ENCODE measurements around the gene STRIP2.
"Not testable (repeated sequence)": the region's sequence is repeated elsewhere in the genome, so short reads cannot be mapped to it uniquely, and the experiment has no call there.

STRIP2 gene, protein sequence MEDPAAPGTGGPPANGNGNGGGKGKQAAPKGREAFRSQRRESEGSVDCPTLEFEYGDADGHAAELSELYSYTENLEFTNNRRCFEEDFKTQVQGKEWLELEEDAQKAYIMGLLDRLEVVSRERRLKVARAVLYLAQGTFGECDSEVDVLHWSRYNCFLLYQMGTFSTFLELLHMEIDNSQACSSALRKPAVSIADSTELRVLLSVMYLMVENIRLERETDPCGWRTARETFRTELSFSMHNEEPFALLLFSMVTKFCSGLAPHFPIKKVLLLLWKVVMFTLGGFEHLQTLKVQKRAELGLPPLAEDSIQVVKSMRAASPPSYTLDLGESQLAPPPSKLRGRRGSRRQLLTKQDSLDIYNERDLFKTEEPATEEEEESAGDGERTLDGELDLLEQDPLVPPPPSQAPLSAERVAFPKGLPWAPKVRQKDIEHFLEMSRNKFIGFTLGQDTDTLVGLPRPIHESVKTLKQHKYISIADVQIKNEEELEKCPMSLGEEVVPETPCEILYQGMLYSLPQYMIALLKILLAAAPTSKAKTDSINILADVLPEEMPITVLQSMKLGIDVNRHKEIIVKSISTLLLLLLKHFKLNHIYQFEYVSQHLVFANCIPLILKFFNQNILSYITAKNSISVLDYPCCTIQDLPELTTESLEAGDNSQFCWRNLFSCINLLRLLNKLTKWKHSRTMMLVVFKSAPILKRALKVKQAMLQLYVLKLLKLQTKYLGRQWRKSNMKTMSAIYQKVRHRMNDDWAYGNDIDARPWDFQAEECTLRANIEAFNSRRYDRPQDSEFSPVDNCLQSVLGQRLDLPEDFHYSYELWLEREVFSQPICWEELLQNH

DNA sequence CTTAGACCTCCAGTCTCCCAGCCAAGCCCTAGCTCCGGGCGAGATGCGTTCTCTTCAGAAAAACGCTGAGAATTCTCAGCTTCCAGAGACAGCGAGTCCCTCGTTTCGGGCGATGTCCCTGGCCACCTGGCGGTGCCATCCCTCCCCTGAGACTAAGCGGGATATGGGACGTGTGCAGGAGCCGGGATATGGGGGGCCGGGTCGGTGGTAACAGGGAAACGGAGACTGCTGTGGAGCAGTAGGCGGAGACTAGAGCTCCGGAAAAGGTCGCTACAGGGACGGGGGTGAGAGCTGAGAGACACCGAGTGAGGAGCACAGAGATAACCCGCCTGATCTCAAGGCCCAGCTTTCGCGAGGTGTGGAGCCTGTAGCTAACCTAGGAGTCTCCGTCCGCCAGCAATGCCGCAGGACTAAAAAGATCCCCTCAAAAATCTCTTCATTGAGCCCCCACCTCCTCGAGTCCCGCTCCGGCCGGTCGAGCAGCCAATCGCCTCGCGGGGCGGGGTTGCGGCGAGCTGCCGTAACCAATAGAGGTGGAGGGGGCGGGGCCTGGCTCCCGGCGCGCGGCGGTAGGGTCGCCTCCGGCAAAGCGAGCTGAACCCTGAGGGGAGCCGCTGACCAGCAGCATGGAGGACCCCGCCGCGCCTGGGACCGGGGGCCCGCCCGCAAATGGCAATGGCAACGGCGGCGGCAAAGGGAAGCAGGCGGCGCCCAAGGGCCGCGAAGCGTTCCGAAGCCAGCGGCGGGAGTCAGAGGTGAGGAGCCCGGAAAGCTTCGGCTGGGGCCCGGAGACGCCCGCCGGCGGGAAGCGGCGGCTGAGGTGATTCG, at the start of gene STRIP2:
TSS of gene STRIP2 (plus strand) at position 586 of the 828 bp plus-strand sequence. CDS start at position 627, 41 bp downstream.
- DNase-seq, result peak; percentile 89

DNA sequence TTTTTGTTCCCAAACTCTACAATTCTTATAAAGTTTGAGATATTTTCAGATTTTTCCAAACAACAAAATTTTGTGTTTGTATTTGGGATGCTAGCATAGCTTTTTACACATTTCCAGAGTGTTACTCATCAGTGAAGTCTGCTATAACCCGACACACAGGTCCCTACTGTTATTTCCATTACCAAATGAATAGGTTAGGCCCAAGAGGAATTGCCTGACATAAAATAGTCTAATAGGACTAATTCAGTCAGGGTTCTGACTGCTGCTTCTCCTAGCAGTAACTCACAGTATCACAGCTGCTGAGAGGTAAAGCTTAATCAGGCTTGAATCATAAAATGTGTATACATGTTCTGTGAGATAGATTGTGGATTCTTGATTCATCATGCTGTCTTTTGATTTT, 49.1 kb upstream of the STRIP2 start:
- DNase-seq, result no peak

DNA sequence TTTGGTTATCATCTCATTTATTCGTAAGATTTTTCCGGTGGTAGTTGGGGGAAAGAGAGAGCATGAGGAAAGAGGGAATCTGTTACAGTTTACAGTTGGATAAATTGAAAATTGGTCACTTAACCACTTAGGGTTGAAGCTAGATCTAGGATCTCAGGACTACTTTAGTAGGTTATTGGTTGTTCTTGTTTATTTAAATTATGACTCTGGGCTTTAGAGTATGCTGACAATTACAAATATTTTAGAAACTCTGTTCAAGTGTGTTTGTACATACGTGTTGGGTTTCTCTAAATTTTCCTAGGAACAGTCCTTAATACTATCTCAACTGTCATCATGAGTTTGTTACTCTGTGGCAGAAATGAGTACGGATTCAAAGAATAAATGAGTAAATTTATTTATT, 48.6 kb upstream of the STRIP2 start:
- no peak for DNase-seq

DNA sequence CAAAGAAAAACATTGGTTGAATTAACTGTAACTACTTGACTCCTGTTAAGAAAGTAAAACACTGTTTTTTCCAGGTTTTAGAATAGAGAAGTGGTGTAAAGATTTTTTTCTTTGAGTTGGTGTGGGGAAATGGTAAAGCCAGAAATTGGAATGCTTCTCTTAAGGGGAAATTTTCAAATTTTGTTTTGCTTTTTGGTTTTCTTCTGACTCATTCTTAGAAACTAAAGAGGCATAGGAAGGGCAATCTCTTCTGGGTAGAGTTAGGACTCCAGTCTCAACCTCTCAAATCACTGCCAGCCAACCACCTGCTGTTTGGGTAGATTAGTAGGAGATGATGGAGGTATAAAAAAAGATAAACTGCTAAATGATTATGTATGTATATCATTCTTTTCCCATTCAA, 47.7 kb upstream of the STRIP2 start:
- DNase-seq, result no peak

DNA sequence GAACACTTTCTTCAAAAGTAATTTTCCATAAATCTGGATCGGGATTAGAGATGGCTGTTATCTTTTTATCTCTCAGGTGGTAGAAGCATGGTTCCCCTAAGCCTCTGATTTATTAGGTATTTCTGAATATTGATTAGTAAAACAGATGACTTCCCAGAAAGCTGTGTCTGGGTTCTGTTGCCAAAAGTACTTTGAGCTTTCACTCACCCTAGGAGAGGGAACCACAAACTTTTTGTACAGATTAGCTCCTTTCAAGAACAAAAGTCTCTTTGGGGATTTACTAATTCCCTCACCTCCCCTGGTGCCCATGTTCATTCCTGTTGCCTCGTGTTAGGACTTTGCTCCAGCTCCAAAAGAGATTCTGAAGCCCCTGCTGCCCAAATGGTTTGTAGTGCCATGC, 46.7 kb upstream of the STRIP2 start:
- no peak for DNase-seq

DNA sequence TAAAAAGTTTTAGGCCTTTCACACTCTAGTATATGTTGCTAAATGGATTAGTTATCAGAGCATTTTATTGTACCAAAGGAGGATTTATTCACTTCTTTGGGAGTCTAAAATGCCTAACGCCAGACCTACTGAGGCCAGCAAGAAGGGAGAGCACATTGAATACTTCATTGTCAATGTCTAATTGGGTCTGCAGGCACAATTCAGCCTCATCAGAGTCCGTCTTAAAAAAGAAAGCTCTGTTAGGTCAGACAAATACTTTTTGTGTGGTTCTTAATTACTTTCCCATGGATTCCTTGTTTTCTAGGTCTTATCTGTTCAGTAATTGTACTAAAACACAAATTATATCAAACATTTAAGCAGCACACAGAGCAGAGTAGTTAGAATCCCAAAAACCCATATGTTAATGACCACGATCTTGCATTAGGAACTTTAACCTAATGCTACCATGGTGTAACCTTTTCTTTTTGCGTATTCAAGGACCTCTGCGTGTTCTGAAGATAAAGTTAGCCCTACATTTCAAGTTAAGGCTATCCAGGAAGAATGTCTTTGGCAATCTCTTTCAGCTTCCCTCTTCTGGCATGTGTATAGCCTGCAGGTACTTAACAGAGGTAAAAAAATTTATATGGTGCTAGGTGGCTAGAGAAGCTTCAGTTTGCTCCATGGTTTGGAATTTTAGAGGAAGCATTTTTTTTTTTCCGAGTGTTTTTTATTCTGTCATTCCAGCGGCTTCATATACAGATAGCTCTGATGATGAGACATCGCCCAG, 45.7 kb upstream of the STRIP2 start:
- no peak for DNase-seq

DNA sequence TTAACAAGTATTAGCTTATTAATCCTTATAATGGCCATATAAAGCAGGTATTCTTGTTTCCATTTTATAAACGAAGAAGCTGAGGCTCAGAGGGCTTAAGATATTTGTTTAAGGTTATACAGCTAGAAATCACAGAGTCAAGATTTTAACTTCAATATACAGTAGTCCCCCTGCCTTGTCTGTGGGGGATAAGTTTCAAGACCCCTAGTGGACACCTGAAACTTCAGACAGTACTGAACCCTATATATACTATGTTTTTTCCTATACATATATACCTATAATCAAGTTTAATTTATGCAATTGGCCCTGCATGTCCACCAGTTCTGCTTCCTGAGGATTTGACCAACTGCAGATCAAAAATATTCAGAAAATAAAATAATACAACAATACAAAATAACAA, 44.4 kb upstream of the STRIP2 start:
- no peak for DNase-seq

DNA sequence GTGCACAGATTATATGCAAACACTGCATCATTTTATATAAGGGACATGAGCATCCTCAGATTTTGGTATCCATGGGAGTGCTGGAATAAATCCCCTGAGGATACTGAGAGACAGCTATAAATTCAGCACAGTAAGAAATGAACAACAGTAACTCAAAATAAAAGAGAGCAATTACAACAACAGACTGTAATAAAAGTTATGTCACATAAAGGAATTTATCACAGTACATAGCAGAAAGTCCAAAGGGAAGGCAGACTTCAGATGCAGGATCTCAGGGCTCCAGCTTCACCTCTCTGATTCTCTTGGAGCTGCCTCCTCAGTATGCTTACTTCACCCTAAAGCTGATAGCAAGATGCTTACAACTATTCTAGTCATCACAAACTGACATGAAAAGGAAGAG, 43.9 kb upstream of the STRIP2 start:
- DNase-seq, result no peak

DNA sequence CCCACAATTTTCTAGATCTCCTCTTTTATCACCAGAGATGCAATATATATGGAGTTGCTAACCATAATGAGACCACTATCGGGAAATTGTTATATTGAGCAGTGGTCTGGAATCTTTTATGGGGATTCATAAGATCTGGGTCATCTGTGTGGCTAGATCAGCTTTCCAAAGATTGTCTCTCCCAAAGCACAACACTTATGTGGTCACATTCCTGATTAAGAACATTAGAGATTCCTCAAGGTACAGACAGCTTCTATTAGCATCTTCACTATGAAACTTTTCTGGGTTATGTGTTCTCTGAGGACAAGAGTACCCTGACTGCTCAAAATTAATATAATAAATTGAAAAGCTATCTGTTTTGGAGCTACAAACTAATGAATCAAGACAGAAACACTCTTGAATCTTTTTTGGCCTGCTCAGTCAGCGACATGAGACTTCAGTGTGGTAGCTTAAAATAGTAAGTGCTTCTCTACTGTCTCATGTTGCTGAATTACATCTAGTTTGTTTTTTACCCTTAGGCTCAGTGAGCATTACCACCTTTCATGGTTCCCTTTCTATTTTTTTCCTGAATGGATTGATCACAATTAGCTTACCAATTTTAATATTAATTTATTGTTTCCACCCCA, 42.6 kb upstream of the STRIP2 start:
- DNase-seq, result no peak

DNA sequence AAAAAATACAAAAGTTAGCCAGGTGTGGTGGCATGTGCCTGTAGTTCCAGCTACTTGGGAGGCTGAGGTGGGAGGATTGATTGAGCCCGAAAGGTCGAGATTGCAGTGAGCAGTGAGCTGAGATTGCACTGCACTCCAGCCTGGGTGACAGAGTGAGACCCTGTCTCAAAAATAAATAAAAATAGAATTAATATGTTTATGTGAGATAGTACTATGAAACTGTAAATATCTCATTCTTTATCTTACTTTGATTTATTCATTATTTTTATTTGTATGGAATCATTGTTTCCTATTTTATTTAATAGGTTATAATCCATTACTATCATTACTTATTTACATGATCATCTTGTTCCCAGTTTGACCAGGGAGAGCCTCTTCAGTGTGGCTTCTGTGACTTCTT, 41.0 kb upstream of the STRIP2 start:
- DNase-seq, result no peak

DNA sequence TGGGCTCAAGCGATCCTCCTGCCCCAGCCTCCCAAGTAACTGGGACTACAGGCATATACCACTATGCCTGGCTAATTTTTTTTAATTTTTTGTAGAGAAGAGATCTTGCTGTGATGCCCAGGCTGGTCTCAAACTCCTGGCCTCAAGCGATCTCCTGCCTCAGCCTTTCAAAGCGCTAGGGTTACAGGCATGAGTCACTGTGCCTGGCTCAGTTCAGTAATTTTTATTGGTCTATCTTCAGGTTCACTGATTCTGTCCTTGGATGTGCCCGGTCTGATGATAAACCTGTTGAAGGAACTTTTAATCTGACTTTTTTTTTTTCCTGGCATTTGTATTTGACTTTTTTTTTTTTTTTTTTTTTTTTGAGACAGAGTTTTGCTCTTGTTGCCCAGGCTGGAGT, 40.1 kb upstream of the STRIP2 start:
- no peak for DNase-seq

DNA sequence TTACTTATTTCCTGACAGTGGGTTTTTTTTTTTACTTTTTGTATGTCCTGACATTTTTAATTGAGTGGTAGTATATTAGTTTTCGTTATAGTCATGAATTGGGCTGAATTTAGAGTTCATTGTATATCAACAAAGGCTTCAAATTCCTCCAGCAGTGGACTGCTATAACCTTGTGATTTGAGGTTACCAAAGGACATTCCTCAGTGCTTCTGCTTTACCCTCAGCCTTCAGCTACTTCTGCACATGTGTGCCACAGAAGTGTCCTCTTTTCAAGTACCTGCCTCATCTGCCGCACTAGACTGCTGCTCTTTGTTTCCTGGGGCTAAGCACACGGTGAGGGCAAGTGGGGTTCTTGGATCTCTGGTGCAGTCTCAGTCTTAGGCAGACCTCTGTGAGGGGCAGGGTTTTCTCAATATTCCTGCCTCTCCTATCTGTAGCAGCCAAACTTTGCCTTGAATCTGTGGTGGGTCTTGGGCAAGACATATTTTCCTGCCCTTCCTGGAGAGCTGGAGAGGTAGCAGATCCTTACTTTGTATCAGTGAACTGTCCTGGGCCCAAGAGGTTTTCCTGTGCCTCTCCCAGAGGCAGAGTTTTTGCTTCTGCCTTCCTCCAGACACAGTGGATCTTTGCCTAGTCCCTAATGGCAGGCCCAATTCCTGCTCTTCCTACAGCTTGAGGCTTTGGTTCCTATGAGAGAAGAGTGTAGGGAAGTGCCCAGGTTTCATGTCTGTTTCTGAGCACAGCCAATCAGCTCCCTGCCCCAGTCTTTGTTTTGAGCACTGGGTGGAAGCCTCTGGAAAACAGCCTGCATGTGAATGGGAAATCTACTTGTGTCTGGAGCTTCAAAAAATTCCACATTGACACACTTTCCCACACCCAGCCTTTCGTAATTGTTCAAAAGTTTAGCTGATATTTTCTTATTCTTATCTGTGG, 39.0 kb upstream of the STRIP2 start:
- no peak for DNase-seq

DNA sequence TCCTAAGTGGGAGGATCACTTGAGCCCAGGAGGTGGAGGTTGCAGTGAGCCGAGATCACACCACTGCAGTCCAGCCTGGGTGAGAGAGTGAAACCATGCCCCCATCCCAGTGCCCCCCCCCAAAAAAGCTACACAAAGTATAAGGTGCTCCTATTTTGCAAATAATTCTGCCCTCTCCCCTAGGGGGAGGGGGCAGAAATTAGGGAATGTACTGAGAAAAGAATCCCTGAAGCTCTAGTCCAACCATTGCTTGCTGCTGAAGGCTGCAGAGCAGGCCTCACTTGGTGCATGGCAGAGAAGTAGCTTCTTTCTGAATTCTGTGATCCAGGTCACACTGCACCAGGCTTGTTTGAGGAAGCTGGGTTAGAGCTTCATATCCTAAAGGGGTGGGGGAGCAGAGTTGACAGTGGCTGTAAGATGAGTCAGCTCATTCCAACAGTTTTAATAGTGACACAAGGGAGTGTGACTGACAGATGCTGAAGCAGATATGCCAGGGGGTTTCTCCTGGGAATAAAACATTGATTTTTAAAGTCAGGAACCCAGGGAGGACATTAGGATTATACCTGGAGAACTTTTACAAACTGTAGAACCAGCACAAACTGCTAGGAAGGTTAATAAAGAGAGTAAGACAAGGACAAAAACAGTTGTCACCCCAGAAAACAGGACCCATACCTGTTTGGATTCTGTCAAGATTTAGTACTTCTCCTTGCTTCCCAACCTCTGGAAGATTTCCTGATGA, 32.8 kb upstream of the STRIP2 start:
- DNase-seq, result no peak

DNA sequence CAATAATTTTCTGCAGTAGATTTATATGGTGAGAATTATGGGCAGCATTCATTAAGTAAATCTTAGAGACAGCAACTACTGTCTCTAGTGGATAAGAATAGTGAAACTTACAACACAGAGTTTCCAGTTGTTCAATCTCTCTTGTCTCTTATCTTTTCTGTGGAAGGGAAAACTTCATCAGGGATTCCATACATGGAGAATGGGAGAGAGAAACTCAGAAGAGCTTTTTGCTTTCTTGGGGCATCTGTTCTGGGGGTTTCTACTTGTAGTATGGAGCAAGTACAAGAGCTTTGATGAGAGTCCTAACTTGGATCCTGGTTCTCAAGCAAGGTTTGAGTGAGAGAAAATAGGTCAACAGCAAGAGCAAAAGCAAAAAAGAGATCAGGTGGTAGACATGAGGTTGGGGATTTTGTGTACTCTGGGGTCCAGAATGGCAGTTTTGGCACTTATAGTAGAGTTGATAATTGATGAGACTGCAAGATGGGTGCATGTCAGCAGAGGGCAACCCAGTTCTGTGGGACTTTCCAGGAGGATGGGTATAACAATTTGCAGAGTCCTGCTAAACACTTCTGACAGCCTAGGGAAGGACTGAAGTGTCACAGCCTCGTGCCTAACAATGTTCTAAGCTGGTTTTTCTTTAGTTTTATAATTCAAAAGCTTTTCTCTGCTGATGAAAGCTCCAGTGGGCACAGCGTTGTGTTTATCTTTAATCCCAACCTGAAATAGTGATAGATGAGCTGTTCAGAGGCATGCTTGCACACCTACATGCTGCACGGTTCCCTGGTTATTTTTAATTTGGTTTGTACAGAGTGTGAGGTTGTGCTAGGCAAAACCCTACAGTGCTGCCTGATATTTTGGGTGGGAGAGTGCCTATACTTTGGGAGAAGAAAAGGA, 32.0 kb upstream of the STRIP2 start:
- no peak for DNase-seq

DNA sequence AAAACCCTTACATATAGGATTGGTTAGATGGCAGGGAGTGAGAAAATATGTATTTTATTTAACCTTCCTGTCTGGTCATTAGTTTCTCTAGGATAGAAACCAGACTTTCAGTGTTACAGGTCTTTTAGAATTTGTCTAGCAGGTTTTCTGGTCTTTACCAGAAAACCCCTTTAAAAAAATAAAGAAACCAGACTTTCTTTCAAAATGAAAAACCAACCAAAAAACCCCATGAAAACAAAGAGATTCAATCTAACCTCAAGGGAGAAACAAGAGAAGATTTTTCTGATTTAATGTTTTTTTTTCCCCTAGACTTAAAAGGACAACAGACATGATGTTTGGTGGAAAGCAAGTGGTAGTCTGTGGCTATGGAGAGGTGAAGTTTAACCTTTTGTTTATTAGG, 28.7 kb upstream of the STRIP2 start:
- no peak for DNase-seq

DNA sequence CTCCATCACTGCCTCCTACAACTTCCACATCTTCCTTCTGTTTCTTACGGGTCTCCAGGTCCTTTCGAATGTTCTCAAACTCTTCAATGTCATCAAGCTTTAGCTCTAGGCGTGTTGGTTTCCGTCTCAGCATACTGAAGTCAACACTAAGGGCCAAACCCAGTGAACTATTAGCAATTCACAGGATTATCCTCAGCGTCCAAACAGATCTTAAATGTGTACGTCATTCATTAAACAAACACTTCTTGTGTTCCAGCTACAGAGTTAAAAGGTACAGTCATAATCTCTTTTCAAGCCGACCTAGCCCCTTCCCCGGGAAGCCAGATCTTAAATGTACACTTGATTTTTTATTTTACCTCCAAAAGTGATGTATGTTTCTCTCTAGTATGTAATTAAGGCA, 24.0 kb upstream of the STRIP2 start:
- not testable (repeated sequence) for DNase-seq

DNA sequence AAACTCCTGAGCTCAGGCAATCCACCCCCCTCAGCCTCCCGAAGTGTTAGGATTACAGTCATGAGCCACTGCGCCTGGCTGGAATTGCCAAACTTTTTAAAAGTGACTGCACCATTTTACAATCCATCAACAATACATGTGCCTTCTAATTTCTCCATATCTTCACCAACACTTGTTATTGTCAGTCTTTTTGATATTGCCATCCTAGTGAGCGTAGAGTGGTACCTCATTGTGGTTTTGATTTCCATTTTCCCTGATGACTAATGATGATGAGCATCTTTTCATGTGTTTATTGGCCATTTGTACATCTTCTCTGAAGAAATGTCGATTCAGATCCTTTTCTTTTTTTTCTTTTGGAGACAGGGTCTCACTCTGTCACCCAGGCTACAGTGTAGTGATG, 21.7 kb upstream of the STRIP2 start:
- DNase-seq, result no peak

DNA sequence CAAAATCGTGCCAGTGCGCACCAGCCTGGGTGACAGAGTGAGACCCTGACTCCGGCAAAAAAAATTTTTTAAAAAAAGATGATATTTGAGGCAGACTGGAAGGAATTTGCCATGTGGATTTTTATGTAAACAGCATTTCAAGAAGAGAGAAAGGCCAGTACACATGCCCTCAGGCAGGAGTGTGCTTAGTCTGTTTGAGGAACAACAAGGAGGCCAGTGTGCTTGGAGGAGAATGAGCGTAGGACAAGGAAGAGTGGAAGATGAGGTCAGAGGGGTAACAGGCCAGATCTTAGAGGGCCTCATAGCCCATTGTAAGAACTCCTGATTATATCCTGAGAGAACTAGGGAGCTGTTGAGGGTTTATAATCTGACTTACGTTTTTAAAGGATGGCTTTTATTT, 17.2 kb upstream of the STRIP2 start:
- no peak for DNase-seq

DNA sequence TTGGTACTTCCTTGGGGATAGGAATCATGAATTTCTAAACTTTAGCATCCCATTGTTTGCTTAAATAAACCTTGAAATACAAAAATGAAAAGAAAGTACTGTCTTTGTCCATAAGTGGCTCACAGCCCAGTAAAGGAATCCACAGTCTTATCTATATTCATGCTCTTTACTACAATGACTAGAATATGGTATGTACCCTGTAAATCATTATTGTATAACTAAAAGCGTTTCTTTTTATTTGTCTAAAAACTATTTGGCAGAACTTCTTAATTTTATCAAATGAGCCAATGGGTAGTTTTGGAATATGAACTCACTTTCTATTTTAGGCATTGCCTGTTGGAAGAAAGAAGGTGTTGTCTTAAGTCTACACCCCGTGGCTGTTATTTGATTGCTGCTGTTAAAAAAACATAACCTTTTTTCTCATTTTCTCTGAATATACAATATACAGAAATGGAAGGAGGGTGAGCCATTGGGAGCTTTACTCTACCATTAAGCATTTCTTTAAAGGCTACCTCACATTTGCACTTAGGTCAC, 12.4 kb upstream of the STRIP2 start:
- DNase-seq, result no peak

Measured in activated CD4-positive, alpha-beta T cell treated with anti-CD3 and anti-CD28 coated beads, Interleukin-2, amount 50 U/mL, for 1 hour (primary cell).